SH-SY5Y (cell line): ENCODE results near the gene RAB17.

Experiments used
- GATA2 ChIP-seq: IDR thresholded peaks from 2 replicates; pipeline ENCODE4 v1.6.1; 2011; ENCODE audit warnings: mild to moderate bottlenecking, low read depth, low read length
- GATA3 ChIP-seq: IDR thresholded peaks from 2 replicates; pipeline ENCODE4 v1.6.1; 2011; ENCODE audit warnings: low read depth, mild to moderate bottlenecking, low read length, moderate library complexity

The RAB17 gene

DNA sequence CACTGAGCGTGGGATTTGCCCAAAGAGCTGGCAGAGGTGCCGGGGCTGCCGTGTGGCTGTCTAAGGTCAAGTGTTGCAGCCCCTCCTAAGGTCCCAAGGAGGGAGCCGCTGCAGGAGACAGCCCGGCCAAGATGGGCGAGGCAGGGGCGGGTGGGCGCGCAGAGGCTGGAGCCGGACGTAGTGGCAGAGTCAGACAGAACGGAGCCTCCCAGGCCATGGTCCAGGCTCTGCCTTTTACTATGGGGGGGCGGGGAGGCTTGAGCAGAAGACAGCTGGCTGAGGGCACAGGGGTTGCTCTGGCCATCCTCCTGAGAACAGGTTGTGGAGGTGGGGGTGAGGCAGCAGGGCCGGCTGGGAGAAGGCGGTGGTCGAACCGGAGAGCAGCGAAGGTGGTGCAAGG lies 51.6 kb downstream of the RAB17 start:
- TF ChIP-seq GATA3 (no peak), GATA2 (no peak)

GRCh38 chr2:237538001-237538720 lies 52.4 kb downstream of the RAB17 start:
- no peak for TF ChIP-seq GATA3
- no peak for TF ChIP-seq GATA2

- TF ChIP-seq GATA2 (no peak), GATA3 (no peak)
Measured at GRCh38 chr2:237536617-237537016, 53.9 kb downstream of the RAB17 start.

DNA sequence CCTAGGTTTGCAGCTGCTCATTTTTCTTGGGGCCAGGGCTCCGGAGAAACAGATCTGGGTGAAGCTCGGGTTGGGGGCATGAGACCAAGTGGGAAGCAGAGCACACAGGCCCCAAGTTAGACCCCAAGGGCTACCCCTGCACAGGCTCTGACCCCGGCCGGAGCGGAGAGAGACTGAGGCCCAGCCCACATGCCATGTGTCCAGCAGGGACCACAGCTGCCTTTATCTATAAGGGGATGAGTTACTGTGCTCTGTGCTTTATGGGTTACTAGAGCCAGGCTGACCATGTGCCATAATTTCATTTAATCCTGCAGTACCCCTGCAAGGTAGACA lies 54.5 kb downstream of the RAB17 start:
- no peak for TF ChIP-seq GATA3
- TF ChIP-seq GATA2 = no peak

DNA sequence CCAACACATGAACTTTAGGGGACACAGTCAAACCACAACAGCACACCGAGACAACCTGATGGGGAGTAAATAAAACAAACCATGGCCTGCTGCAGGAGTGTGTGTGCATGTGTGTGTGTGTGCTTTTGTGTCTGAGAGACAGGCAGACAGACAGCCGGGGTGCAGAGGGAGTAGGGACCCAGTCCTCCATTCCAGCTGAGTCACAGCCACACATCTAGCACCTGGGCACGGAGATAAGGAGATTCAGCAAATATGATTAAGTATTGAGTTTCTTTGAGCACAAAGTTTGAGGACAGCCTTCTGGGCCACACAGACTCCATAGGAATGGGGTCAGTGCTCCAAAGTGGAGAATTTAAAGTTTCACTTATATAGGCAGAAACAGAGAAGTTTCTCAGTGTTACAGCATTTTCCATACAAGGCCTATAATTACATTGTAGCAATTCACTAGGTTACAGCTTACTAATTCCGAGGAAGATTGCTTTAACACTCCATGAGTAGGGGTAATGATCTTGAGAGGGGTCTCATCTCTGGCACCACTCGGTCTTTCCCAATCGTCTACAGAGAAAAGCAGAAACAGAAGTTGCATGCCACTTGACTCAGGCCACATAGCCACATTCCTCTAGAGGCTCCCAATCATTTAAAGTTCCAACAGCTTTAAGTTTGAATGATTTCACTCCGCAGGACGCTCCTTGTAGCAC lies 55.0 kb downstream of the RAB17 start:
- TF ChIP-seq GATA3 (no peak), GATA2 (no peak)

GRCh38 chr2:237534380-237534779 lies 56.2 kb downstream of the RAB17 start:
- TF ChIP-seq GATA3 (no peak), GATA2 (no peak)

DNA sequence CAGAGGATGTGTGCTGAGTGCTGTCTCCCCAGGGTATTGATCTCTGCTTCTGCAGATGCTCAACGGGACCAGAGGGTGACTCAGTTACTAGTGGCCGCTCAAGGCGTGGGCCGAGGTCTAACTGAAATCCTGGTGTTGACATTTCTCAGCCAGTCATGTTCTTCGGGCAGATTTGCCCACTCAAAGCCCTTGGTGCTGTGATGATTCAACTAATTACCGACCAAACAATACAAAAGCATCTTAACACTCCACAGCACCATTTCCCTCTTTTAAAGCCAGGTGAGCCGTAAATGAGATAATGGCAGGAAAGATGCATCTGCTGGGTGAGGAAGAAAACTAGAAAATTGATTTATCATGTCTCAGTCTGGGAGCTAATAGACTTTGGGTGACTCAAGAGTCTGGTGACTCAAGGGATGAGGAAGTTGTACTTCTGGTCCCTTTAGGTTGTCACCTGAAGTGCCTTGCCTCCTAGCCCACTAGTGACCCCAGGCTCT lies 56.8 kb downstream of the RAB17 start:
- TF ChIP-seq GATA2 = no peak
- TF ChIP-seq GATA3 = no peak

DNA sequence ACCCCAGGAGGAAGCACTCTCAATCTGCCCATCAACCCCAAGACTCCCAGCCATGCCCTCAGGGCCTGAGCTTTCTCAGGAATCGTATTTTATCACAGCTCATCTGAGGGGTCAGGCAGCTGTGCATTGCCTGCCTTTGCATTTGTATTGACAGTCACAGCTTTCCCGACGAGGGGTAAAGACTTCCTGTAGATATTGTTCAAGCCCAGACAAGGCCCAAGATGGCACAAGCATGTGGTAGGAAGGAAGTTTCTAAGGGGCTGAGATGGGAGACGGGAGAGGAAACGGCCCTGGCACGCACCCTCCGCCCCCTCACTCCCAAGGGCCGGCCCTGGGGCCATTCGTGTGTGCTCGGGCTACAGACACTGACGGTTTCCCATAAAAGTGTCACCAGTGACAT lies 58.4 kb downstream of the RAB17 start:
- TF ChIP-seq GATA2 (no peak), GATA3 (no peak)

DNA sequence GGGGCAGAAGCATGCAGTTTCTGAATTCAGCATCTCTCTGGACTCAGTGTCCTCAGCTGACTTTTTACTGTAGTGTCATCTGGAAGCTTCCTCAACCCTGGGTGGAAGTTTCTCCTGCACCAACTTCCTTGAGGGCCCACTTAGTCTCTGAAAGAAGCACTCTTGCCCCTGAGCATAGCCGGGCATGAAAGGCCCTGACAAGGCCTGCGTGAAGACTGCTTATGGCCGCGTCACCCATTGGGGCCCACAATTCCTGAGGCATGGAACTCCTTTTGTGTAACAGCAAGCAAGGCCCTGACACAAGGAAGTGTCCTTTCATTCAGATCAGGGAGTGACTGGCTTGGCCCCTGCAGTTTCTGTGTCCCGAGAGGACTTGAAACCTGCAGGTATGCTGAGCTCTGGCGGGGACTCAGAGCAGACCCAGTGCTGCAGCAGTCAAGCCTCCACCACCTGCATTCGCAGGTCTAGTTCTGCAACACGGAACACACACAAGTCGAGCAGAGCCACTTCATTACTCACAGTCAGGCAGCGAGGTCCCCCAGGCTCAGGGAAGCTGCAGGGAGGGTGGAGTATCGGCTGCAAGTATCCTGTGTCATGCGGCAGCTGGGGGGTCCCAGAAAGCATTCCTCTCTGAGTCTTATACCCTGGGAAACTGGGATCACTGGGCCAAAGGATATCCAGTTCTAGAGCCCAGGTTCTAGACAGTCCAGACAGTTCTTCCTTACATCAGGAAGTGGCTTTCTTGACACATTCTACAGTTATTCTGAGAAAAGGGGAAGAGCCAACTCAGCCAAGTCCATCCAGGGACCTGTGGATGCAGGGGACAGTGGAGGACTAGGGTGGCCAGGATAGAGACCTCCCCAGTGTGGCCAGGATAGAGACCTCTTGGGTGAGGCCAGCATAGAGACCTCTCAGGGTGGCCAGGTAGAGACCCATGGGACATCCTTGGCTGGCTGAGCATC lies 59.8 kb downstream of the RAB17 start:
- TF ChIP-seq GATA3 (no peak), GATA2 (no peak)

DNA sequence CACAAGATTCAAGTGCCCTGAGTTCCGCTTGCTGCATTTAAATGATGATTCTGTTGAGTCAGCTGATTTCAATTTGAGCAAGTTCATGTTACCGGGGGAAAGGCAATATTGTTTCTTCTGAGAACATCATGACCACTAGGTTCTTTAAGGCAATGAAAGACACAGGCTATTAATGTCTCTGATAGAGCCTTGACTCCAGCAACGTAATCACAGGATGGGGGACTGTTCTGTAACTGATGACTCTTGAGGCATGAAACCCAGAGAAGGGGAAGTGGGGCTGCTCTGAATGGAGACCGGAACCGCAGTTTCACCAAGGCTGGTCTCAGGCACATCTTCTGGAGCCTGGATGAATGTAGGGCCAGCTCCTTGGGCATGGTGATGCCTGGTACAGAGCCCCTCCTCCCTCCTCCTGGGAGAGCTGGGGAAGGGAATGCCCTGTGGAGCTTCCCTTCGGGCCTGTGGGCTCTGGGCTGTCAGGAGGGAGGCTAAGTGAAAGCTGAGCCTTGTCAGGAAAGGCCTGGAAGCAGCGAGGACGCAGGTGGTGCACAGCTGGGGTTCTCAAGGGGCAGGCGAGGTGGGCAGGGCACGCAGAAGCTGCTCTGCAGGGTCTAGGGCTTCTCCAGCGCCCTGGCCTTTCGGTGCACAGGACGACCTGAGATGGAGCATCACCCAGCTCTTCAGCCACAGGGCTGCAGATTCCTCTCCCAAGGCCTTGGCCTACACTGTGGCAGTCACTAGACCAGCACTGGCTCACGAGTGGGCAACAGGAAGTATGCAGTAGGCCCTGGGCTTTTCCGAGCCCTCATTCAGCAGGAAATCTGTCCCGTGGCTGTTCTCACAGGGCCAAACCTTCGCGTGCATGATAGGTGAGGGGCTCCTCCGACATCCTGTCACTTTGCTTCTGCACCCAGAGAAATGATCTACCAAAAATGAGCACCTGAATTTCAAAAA lies 60.8 kb downstream of the RAB17 start:
- TF ChIP-seq GATA2 (no peak), GATA3 (no peak)

- TF ChIP-seq GATA2 = no peak
- TF ChIP-seq GATA3 = no peak
Measured at GRCh38 chr2:237527766-237528165, 62.8 kb downstream of the RAB17 start.

DNA sequence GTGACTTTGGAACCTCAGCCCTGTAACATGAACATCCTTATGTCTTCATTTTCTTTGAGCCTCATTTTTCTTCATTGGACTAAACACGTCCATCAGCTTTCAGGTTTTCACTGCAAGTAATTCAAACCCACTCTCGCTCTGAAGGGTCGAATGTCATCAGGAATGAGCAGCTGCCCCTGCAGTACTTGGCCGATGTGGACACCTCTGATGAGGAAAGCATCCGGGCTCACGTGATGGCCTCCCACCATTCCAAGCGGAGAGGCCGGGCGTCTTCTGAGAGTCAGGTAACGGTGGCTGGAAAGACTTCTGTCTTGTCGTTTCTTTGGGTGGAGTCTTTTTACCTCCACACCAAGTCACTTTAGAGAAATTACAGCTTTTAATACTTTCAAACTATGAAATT lies 63.3 kb downstream of the RAB17 start:
- TF ChIP-seq GATA2 (no peak), GATA3 (no peak)

GRCh38 chr2:237525559-237526157 lies 64.9 kb downstream of the RAB17 start:
- TF ChIP-seq GATA2 (no peak), GATA3 (no peak)
